Right renal pelvis (tissue), 4 donors: ENCODE results near the gene MBD3L4. TPM values are rescaled to one million over a fixed set of nuclear protein-coding genes. Genes with fewer than 3 reads are reported as not detected.
"Not testable (repeated sequence)": the region's sequence is repeated elsewhere in the genome, so short reads cannot be mapped to it uniquely, and the experiment has no call there.

Experiments
- DNase-seq, 4 donors: peaks; one replicate each; pipeline ENCODE4 v3.0.0-alpha.2; 2013; ENCODE audit warnings: low read depth in 4 of 4, low spot score in 3 of 4, missing footprints in 1 of 4
- polyA plus RNA-seq, 4 donors: library from polyadenylated mRNA; unstranded; fragments of 120-200 nt; gene quantifications; one replicate each; pipeline ENCODE4 v1.2.1, GENCODE V29; 2013; ENCODE audit not compliant: insufficient read length in 4 of 4

MBD3L4 gene
- polyA plus RNA-seq, 4 donors: not detected

GRCh38 chr19:7051421-7051820, 11.4 kb upstream of the MBD3L4 start:
- DNase-seq: not testable (repeated sequence)

DNA sequence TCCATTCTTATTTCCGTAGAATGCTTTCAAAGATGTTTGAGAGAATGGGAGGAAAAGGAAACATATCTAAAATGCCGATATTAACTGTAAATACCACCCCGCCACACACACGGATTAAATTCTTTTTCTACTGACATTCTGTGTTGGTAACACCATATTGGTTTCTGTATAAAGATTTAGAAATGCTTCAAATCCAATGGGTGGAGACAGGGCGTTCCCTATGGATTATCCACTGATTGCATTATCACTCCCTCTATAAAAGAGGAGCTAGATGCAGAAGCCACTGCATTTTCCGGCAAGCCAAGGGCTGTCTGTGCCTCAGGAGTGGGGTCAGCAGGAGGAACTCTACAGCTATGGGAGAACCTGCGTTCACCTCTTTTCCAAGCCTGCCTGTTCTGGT, 9.0 kb upstream of the MBD3L4 start, which contains the start of gene MBD3L2:
Gene MBD3L2, plus strand, starts transcription at position 301 of the 400 bp plus-strand sequence. Its CDS starts 53 bp downstream, at position 354.
- not testable (repeated sequence) for DNase-seq

- DNase-seq: not testable (repeated sequence)
These were observed 1.6 kb upstream of the MBD3L4 start for GRCh38 chr19:7041563-7041962.

GRCh38 chr19:7030278-7030677, 9.7 kb downstream of the MBD3L4 start, which contains the start of gene MBD3L5:
Gene MBD3L5, plus strand, starts transcription at chr19:7030578. Its CDS starts 34 bp downstream, at chr19:7030612.
- not testable (repeated sequence) for DNase-seq

- not testable (repeated sequence) for DNase-seq
These were observed 11.2 kb downstream of the MBD3L4 start for GRCh38 chr19:7028790-7029189.

- not testable (repeated sequence) for DNase-seq
These were observed 18.6 kb downstream of the MBD3L4 start, which contains the start of gene MBD3L2B for GRCh38 chr19:7021331-7021730. Gene MBD3L2B, minus strand, starts transcription at chr19:7021431. Its CDS starts 34 bp downstream, at chr19:7021397.

- DNase-seq: no peak
These were observed 21.2 kb downstream of the MBD3L4 start for GRCh38 chr19:7018828-7019227.

DNA sequence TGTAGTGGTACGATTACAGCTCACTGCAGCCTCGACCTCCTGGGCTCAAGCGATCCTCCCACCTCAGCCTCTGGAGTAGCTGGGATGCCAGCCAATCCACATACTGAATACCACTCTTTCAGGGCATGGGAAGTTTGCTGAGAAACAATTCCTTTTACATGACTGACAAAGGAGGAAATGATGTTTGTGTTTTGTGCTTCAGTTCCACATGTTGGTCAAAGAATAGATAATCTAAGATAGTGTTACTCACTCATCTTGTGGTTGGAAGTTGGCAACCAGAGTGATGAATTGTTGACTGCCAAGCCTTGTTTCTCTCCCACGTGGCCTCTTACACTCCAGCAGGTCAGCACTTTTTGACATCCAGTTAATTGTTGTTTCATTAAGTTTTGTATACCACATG, 26.3 kb downstream of the MBD3L4 start:
- no peak for DNase-seq

- DNase-seq: no peak
These were observed 29.0 kb downstream of the MBD3L4 start for GRCh38 chr19:7010722-7011593.

DNA sequence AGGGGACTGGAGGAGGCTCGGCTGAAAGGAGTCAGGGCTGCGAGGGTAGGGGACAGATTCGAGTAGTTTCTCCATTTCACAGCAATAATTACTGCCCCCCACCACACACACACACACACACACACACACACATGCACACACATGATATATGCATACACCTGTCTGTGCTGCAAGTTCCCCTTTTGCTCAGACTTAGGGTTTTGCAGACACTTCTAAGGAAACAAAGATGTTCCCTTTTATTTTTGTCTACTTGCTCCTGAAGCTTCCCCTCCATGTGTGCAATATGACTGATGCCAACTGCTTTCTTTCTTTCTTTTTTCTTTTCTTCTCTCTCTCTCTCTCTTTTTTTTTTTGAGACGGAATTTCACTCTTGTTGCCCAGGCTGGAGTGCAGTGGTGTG, 32.1 kb downstream of the MBD3L4 start:
- DNase-seq: no peak

DNA sequence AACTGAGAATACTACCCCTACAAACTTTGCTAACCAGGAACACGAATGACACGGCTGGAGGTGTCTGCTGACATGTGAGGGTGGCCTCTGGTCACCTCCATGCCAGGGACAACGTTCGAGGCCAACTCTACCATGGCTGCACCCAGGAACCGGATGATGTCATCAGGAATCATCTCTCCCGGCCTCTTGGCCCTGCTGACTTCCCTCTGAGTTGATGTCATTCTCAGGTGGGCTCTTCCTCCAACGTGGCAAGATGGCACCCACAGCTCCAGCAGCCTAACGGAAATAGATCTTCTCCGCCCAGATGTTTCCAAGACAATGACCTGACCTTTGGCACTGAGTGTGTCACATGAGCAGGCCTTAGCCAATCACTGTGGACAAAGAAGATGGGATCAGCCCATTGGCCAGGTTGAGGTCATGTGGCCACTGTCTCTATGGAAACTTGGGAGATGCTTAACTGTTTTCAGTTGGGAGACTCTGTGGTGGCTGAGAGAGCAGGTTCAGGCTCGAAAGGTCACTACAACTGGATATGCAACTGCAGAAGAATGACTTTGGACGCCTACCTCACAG, 33.8 kb downstream of the MBD3L4 start:
- no peak for DNase-seq

- peak in 2 of 4 donors; percentile 2 to 30 for DNase-seq
These were observed 35.6 kb downstream of the MBD3L4 start for GRCh38 chr19:7004313-7004931.

DNA sequence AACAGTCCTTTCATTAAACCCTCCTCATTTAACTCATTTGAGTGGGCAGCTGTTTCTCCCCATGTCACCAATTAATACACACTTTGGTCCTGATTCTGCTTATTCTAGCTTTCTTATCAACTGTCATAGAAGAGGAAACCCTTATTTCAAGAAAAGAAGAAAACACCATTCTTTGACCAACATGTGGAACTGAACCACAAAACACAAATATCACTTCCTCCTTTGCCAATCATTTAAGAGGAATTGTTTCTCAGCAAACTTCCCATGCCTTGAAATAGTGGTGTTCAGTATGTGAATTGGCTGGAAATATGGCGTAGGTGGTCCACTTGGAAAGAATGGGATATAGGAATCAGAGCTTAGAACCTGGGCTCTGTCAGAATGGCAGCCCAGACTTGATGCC, 39.2 kb downstream of the MBD3L4 start:
- DNase-seq: no peak

GRCh38 chr19:7000333-7000732, 39.6 kb downstream of the MBD3L4 start:
- DNase-seq: no peak

- DNase-seq: no peak
These were observed 40.0 kb downstream of the MBD3L4 start for GRCh38 chr19:6999933-7000332.

GRCh38 chr19:6997679-6998445, 42.1 kb downstream of the MBD3L4 start:
- no peak for DNase-seq

- no peak for DNase-seq
These were observed 43.2 kb downstream of the MBD3L4 start for GRCh38 chr19:6996810-6997209.

- DNase-seq: no peak
These were observed 44.9 kb downstream of the MBD3L4 start for GRCh38 chr19:6995054-6995453.

DNA sequence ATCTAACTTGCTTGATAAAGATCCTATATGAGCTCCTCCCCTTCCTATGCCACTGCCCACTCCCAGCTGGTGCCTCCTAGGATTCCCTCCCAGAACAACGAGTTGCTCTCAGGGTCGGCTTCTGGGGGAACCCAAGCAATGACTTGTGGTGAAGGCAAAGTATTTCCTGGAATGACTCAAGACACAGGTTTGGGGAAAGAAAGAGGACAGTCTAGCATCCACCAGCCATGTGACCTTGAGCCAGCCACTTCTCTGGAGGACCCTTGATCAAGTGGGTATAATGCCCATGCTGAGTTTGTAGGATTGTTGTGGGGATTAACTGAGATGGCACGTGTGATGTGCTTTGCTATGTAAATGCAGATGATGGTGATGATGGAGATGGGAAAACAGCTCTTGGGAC, 51.7 kb downstream of the MBD3L4 start:
- DNase-seq: no peak

- DNase-seq: no peak
These were observed 52.1 kb downstream of the MBD3L4 start for GRCh38 chr19:6987850-6988249.
